NB4 (cell line): Measurements from ENCODE around the gene PCGF5.

ENCODE experiments used
- CTCF ChIP-seq: IDR thresholded peaks from one replicate; pipeline ENCODE4 v1.5.1; 2012; ENCODE audit warnings: low read depth, low read length
- POLR2A ChIP-seq: IDR thresholded peaks from 2 replicates; pipeline ENCODE4 v1.6.1; 2011; ENCODE audit warnings: mild to moderate bottlenecking; ENCODE audit not compliant: insufficient read length; ENCODE audit errors: extremely low read depth

- TF ChIP-seq CTCF: peak; percentile 85
- TF ChIP-seq POLR2A: no peak
Observed at GRCh38 chr10:91251430-91252056, 31.1 kb downstream of the PCGF5 start.
